ENCODE measurements around the gene EID3. TPM values are rescaled to one million over a fixed set of nuclear protein-coding genes. Genes with fewer than 3 reads are reported as not detected.

The EID3 gene
- total and polyA plus RNA-seq, 9 of the 15 experiments (the other 6 are each of a cell fraction or from before 2014, with no cell fraction given), result 0.07 to 3.5 (median 0.42) TPM

GRCh38 chr12:104275689-104276088 is 27.9 kb upstream of the EID3 start:
- H3K36me3 ChIP-seq (ENCODE audit: control insufficient read depth, insufficient read depth, low read length), result no peaks in the 10 kb centered on the region
- no peak overlapping the region for H3K9ac ChIP-seq (ENCODE audit: insufficient read depth in 1 of 2, low read depth in 2 of 2, low read length in 2 of 2)
- H3K9me1 ChIP-seq (ENCODE audit: control insufficient read depth, insufficient read depth, low read length), result no peaks in the 10 kb centered on the region
- no TSS peak for BruUV-seq (replicated peaks)
- no peak overlapping the region for H3K4me2 ChIP-seq (ENCODE audit: insufficient read depth, low read length)
- intact Hi-C loops (cut with micrococcal nuclease) (no loop called here), in situ Hi-C loops (cut with MboI) (no loop called here)
- H3K9me3 ChIP-seq (replicated peaks; ENCODE audit: control insufficient read depth, insufficient read depth, low read depth, low read length), result no peaks in the 10 kb centered on the region
- H3K79me2 ChIP-seq (ENCODE audit: control insufficient read depth, insufficient read depth, low read length), result no peaks in the 10 kb centered on the region
- H2AFZ ChIP-seq (ENCODE audit: low read depth, low read length), result peak overlapping the region; percentile 76
- ATAC-seq (no peak), DNase-seq (ENCODE audit: extremely low read depth in 1 of 4, low spot score in 3 of 4) (no peak), FAIRE-seq (no peak)
- peaks cover 0 to 7% of the 10 kb centered on the region in 2 experiments; a peak in 3 of 5 replicates for H3K4me1 ChIP-seq (replicated peaks in 1 of 2; ENCODE audit: control insufficient read depth in 2 of 2, insufficient read depth in 2 of 2, low read length in 2 of 2)
- WGBS (ENCODE audit: insufficient coverage, low coverage, missing lambda C conversion rate), result 28% methylated on average over 5 of the region's 5 CpGs
- H3K4me3 ChIP-seq, result no peak overlapping the region
- H3K27ac ChIP-seq (ENCODE audit: extremely low read depth, low read depth, low read length), result no peak overlapping the region
- ChIA-PET CTCF (ENCODE audit: low intra/inter-chr PET ratio) (no interaction called here), POLR2A (interaction anchor here (0.6 to 5.4 kb wide), 5 partner anchors 12 to 89 kb away, joined by 3 to 60 read pairs (median 5); partner anchors contain the start of genes EID3 and TXNRD1)
- no peaks in the 10 kb centered on the region for H3K27me3 ChIP-seq (ENCODE audit: control insufficient read depth in 2 of 2, insufficient read depth in 2 of 2, low read length in 2 of 2)
- H4K20me1 ChIP-seq (replicated peaks; ENCODE audit: control insufficient read depth, insufficient read depth, low read length), result no peaks in the 10 kb centered on the region
- TF ChIP-seq CREB3 (tag; conservative IDR thresholded peaks at IDR 0.05; ENCODE audit: low read depth) (no peak), ADNP (tag; IDR thresholded peaks at IDR 0.05) (no peak), TAF1 (IDR thresholded peaks at IDR 0.05; ENCODE audit: control insufficient read depth, extremely low read depth, insufficient read depth, low read length, severe bottlenecking) (no peak), CEBPB (tag; IDR thresholded peaks at IDR 0.05) (no peak), ZNF324 (CRISPR knock-in tag; IDR thresholded peaks at IDR 0.05) (no peak), CHAMP1 (IDR thresholded peaks at IDR 0.05) (no peak), RFX7 (CRISPR knock-in tag; IDR thresholded peaks at IDR 0.05) (no peak), ZC3H4 (CRISPR knock-in tag; IDR thresholded peaks at IDR 0.05; ENCODE audit: borderline replicate concordance) (no peak), ATF3 (IDR thresholded peaks at IDR 0.05) (peak; percentile 29; the same call in 1 of the 2 replicates), ATF3 (CRISPR knock-in tag; conservative IDR thresholded peaks at IDR 0.05) (no peak), SMARCA4 (IDR thresholded peaks at IDR 0.05) (no peak), IRF9 (tag; IDR thresholded peaks at IDR 0.05) (no peak), BCOR (IDR thresholded peaks at IDR 0.05) (peak; percentile 41; the same call in 1 of the 2 replicates), RBM25 (IDR thresholded peaks at IDR 0.05; ENCODE audit: low read depth, low read length, severe bottlenecking) (peak; percentile 33), SNIP1 (IDR thresholded peaks at IDR 0.05; ENCODE audit: low read depth) (no peak), MYNN (IDR thresholded peaks at IDR 0.05) (no peak), MYNN (CRISPR knock-in tag; IDR thresholded peaks at IDR 0.05) (no peak), STAT5B (CRISPR knock-in tag; IDR thresholded peaks at IDR 0.05) (no peak), MAZ (CRISPR knock-in tag; conservative IDR thresholded peaks at IDR 0.05 in 1 of 2, IDR thresholded peaks at IDR 0.05 in 1 of 2) (no peak), XRCC5 (IDR thresholded peaks at IDR 0.05; ENCODE audit: low read depth, low read length) (no peak)
